NK-92 treated with Interleukin-12 subunit alpha and Interleukin-12 subunit beta, amount 100 ng/mL, for 24 hours (cell line): ENCODE measurements around the gene BIVM.

Experiments
- DNase-seq: peaks from one replicate; lab custom pipeline; 2025; lab: John Stamatoyannopoulos, UW

Gene BIVM

GRCh38 chr13:102881819-102882686 lies 83.1 kb downstream of the BIVM start:
- no peak for DNase-seq
